GM21737 (cell line): Measurements from ENCODE around the gene MT1A.
"Not testable (repeated sequence)": the region's sequence is repeated elsewhere in the genome, so short reads cannot be mapped to it uniquely, and the experiment has no call there.

Experiments used
- ATAC-seq: cut with Tn5 transposase; IDR thresholded peaks from one replicate; pipeline ENCODE4 v1.9.1; 2021; ENCODE audit warnings: mild to moderate bottlenecking, moderate library complexity; ENCODE audit not compliant: unreplicated experiment

Gene MT1A

DNA sequence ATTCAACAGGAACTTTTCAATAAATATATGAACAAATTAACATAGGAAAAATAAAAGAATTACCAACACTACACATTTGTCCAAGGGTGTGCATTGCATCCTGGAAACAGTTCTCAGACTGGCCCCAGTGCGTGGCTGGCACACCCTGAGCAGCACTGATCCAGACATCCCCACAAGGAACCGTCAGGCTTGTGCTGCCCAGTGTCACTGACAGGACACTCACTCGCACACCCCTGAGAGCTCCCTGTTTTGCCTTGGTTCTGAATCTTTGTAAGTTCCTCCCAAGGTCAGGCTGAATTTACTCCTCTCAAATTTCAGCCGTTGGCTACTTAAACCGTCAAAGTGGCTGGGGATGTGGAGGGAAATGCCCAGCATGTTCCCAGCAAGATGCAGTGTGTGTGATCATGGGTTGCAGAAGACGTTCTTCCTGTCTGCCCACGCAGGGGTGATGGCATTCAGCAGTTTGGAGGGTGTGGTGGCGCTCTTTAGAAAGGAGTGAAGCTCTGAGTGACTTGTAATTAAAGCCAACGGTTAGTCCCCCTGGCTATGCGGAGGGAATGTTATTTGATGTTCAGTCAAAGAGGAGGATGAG, 28.4 kb upstream of the MT1A start:
- no peak for ATAC-seq

DNA sequence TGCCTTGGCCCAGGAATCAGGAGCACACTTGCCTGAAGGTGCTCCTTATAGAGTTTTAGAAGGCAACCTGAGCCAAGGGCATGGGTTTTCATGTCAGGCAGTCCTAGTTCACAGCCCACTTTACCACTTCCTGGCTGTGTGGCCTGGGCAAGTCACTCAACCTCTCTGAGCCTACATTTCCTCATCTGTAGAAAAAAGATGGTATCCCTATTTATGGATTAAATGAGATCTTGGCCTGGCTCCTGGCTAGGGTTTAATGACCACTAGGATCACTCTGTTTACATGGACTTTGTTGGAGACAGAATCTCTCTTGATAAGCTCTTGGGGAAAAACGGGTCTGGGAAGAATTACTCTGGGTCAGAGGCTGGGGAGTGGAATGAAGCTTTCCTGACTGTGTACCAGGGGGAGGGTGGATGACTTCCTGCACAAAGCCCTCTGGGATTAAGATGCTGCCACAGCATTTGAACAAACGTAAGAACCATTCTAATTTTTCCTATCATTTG, 27.8 kb upstream of the MT1A start:
- ATAC-seq, result no peak

DNA sequence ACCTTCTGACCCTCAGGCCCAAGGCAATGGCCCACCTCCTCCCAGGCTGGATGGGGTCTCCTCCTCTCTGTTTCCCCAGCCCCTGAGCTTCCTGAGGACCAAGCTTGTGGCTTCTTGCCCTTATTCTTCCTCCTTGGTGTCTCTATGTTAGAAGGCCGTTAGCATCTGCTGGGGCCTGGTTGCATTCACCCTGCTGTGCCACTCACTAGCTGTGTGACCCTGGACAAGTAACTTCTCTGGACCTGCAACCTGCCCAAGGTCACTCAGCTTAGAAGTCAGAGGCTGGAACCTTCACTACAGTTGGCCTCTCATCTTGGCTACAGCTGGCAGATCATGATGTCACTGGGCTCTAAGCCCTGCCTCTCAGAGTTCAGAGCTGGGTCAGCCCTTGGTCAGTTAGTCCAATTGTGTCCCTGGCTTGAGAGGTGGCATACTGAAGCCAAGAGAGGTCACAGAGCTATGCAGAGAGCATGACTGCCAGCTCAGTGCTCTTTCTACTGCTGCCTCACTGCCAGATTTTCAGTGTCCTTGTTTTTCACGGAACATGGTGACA, 27.1 kb upstream of the MT1A start:
- ATAC-seq, result no peak

DNA sequence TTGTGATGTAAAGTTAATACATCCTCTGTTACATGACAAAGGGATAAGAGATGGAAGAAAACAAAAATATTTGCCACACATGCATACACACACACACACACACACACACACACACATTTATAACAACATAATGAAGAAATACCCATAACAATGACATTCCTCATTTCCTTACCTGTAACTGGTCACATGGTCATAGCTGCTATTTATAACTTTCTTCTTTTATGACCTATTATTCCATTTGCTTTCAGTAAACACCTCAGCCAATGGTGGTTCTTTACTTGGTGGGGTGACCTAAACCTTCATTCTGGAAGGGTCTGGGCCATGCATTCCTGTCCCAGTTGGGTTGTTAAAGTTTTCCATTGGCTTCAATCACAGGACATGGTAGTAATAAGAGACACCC, 24.8 kb upstream of the MT1A start:
- ATAC-seq, result no peak

DNA sequence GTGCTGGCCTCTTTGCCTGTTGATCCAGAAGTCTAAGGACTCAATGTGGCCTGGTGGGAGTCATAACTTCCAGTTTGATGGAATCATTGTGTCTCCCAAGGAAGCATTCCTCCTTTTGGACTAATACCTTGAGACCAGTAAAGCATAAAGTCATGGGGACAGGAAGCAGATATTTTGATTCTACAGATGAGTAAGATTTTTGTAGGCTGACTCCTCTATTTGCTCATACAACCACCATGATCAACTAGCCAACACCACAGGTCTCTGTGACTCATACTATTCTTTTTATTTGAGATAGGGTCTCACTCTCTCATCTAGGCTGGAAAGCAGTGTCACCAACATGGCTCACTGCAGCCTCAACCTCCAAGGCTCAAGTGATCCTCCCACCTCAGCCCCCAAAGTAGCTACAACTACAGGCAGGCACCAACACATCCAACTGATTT, 23.9 kb upstream of the MT1A start:
- ATAC-seq, result no peak

DNA sequence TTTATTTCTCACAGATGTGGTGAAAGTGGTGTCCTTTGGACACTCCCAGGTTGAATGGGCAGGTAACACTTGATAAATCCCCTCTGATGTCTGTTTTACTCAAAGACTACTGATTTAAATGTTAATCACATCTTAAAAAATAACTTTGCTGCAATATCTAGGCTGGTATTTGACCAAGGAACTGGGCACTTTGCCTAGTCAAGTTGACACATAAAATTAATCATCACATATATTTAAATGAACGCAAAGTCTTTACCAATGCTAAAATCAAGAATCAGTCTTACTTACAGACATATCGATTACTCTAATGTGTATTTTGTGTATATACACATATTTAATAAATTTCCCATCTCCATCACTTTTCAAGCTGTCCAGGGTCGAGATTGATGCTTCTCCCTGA, 23.1 kb upstream of the MT1A start:
- no peak for ATAC-seq

DNA sequence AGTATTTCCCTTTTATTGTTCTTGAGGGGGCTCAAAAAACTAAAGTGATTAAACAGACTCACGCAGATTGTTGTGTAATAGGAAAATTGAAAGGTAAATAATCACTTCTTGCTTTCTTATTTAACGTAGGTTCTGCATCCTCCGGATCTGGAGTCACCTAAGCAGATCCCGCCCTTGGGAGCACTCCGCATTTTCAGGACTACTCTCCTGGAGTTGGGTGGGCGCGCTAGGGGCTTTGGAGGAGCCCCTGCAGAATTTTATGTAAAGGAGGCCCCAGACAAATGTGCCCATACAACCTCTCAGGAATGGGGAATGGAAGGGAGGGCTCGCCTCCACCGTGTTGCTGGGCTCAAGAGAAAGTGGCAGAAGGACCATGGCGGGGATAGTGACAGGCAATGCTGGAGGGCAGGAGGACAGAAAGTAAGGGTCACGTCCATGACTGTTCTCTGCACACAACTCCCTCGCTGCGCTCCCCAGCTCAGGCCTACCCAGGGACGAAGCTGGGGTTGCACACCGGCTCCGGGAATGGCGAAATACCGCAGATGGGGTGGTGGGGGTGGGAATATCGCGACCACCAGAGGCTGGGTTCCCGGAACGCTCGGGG, 21.8 kb upstream of the MT1A start:
- ATAC-seq, result no peak

DNA sequence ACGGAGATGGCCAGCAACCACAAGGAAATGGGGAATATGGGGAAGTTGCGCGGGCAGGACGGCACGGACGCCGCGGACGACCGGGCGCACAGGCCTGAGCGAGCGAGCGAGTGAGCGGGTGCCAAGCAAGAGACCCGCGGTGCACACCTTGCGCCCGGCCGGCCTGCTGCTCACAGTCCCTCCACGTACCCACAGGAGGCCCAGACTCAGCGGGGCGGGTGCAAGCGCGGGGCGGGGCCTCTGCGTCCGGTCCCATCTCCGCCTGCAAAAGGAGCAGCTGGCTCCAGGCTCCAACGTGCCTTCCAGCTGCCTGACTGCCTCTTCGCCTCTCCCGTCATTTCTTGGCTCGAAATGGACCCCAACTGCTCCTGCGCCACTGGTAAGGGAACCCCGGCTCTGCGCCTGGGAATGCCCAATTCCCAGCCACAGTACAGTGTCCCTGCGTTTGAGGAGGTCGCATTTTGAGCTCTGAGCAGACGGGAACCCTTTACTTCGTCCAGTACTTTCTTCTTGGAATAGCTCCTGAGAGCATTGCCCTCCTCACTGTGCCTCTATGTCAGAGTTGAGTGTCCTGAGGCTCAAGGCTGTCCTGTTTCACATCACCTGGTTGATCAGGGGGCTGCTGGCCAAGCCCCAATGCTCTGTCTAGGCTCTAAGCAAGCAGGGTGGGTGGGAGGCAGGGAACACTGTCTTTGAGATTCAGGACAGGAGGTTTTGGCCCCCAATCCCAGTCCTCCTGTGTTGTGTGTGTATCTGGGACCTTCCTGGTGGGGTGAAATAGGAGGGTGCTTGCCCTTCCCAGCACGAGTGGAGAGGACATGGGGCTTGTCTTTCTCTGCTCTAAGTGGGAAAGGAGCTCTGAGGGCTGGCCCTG, 21.0 kb upstream of the MT1A start:
- no peak for ATAC-seq

DNA sequence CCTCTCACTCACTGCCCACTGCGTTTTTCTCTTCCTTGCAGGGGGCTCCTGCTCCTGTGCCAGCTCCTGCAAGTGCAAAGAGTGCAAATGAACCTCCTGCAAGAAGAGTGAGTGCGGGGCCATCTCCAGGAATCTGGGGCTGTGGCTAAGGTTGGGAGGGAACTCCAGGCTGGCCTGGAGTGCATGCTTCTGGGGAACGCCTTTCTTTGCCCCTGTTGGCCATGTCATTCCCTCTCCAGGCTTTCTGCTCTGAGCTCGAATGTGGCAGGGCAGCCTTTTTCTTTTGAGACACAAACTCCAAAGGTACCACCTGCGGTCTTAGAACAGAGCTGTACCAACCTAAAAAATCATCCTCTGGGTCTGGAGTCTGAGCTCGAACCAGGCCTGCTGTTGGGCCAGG, 20.3 kb upstream of the MT1A start:
- ATAC-seq, result no peak

DNA sequence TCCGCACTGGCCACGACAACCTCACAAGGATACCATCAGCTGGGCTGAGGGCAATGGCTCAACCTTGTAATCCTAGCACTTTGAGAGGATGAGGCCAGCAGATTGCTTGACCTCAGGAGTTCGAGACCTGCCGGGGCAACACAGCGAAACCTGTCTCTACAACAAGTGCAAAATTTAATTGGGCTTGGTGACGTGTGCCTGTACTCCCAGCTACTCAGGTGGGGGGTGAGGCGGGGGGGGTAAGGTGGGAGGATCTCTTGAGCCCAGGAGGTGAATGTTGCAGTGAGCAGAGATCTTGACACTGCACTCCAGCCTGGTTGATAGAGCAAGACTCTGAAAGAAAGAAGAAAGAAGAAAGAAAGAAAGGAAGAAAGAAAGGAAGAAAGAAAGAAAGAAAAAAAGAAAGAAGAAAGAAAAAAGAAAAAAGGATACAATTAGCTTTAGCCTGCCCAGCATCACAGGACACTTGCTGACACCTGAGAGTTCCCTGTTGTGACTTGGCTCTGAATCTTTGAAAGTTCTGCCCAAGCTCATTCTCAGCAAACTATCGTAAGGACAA, 18.0 kb upstream of the MT1A start:
- no peak for ATAC-seq

DNA sequence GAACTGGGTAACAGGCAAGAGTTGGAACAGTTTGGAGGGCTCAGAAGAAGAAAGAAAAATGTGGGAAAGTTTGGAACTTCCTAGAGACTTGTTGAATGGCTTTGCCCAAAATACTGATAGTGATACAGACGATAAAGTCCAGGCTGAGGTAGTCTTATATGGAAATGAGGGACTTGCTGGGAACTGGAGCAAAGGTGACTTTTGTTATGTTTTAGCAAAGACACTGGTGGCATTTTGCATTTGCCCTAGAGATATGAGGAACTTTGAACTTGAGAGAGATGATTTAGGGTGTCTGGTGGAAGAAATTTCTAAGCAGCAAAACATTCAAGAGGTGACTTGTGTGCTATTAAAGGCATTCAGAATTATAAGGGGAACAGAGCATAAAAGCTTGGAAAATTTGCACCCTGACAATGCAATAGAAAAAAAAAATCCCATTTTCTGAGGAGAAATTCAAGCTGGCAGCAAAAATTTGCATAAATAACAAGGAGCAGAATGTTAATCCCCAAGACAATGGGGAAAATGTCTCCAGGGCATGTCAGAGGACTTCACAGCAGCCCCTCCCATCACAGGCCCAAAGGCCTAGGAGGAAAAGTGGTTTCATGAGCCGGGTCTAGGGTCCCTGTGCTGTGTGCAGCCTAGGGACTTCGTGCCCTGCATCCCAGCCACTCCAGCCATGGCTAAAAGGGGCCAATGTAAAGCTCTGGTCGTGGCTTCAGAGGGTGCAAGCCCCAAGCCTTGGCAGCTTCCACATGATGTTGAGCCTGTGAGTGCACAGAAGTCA, 16.6 kb upstream of the MT1A start:
- ATAC-seq, result not testable (repeated sequence)

DNA sequence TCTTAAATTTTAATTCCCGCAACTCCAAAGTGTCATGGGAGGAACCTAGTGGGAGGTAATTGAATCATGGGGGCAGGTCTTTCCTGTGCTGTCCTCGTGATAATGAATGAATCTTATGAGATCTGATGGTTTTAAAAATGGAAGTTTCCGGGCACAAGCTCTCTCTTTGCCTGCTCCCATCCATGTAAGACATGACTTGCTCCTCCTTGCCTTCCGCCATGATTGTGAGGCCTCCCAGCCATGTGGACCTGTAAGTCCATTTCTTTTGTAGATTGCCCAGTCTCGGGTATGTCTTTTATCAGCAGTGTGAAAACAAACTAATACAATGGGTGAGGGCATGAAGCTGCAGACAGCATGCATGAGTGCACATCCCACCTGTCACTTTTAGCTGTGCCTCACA, 15.3 kb upstream of the MT1A start:
- not testable (repeated sequence) for ATAC-seq

DNA sequence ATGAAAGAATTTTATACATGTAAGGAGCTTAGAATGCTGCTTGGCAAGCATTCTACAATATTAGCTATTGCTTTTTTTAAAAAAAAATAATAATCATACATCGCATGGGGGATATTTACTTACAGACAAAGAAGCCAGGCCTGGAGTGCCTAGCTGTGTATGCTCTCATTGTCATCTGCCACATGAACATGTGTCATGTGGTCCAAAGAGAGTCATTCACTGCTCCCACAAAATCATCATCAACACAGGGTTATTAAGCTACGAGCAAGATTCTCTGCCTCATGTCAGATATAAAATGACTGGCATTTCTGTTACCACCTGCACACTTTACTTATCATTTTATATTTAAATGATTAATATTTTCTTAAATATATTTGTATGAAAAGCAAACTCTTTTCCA, 14.8 kb upstream of the MT1A start:
- ATAC-seq, result no peak

DNA sequence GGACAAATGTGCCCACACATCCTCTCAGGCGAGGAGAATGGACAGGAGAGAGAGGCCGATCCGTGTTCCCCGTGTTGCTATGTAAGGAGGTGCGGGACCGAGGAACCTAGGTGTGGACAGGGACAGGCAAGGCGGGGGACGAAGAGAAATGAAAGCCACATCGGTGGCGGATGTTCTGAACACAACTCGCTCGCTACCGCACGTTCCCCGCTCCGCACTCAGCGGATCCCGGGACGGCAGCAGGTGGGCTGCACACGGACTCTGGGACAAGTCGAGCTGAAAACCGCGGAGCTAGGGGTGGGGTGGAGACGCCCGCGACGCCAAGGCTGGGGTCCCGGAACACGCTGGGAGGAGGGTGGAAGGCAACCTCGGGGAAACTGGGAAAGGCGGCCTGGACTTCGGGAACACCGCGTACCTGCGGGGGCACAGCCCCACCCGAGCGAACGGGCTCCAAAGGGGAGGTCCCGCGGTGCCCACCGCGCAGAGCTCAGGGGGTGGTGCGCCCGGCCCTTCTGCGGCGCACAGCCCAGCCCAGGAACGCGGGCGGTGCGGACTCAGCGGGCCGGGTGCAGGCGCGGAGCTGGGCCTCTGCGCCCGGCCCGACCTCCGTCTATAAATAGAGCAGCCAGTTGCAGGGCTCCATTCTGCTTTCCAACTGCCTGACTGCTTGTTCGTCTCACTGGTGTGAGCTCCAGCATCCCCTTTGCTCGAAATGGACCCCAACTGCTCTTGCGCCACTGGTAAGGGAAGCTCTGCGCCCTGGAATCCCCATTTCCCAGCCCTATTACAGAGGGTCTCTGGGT, 13.1 kb upstream of the MT1A start, which contains the start of gene MT1E:
MT1E (plus strand) TSS at position 642 of the 803 bp plus-strand sequence; CDS start at position 713, 71 bp downstream.
- ATAC-seq, result peak; percentile 55

DNA sequence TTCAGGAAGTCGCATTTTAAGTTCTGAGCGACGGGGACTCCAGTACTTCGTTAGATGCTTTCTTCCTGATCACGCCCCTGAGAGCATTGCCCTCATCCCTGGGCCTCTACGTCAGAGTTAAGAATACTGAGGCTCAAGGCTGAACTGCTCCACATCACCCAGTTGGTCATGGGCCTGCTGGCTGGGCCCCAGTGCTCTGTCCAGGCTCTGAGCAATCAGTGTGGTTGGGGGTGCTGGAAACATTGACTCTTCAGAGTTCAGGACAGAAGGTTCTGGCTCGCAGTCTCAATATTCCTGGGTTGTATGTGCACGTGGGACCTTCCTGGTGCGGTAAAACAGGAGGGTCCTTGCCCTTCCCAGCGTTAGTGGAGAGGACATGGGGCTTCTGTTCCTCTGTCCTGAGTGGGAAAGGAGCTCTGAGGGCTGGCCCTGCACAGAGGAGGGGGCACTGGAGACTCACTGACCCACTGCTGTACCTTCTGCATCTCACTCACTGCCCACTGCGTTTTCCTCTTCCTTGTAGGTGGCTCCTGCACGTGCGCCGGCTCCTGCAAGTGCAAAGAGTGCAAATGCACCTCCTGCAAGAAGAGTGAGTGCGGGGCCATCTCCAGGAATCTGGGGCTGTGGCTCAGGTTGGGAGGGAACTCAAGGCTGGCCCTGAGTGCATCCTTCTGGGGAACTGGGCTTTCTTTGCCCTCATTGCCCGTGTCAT, 12.4 kb upstream of the MT1A start:
- ATAC-seq, result no peak

DNA sequence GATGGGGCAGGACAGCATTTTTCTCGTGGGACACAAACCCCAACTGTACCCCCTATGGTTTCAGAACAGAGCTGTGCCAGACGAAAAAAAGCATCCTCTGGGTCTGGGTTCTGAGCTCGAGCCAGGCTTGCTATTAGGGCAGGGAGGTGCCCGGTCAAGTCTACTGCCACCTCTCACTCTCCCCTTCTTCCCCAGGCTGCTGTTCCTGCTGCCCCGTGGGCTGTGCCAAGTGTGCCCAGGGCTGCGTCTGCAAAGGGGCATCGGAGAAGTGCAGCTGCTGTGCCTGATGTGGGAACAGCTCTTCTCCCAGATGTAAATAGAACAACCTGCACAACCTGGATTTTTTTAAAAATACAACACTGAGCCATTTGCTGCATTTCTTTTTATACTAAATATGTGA, 11.8 kb upstream of the MT1A start:
- ATAC-seq, result no peak

DNA sequence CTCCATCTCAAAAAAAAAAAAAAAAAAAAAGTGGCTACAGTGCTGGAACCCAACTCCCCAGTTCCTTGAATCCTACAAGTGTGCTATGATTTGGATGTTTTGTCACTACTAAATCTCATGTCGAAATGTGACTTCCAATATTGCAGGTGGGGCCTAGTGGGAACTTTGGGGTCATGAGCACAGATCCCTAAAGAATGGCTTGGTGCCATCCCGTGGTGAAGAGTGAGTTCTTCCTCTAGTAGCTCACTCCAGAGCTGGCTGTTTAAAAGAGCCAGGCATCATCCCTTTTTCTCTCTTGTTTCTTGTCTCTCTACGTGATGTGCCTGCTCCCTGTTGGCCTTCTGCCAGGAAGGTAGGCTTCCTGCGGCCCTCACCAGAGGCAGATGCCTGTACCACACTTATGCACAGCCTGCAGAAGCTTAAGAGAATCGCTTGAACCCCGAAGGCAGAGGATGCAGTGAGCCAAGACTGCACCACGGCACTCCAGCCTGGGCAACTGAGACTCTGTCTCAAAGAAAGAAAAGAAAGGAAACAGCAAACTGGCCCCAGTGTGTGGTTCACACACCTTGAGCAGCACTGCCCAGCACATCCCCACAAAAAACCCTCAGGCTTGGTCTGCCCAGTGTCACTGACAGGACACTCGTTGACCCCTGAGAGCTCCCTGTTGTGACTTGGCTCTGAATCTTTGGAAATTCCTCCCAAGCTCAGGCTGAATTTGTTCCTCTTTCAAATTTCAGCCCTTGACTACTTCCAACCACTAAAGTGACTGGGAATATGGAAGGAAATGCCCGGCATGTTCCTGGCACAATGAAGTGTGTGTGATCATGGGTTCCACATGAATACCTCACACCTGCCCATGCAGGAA, 9.7 kb upstream of the MT1A start:
- ATAC-seq, result no peak

DNA sequence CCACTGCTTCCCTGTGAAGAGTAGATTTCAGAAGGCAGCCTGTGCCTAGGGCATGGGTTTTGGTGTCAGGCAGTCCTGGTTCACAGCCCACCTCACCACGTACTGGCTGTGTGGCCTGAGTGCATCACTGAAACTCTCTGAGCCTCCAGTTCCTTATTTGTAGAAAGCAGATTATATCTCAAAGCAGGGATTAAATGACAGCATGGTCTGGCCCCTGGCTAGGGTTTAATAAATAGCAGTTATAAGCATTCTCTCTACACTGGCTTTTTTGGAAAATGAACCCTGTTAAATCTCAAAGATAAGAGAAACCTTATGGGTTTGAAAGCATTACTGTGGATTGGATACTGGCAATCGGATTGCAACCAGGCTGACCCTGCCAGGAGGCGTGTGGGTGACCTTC, 8.9 kb upstream of the MT1A start:
- no peak for ATAC-seq
